ENCODE data around the gene SKI.

GRCh38 chr1:2324553-2325366 is 96.6 kb downstream of the SKI start:
- TF ChIP-seq CTCF (IDR thresholded peaks at IDR 0.05): no peak
- TF ChIP-seq POLR2A (IDR thresholded peaks at IDR 0.05): no peak
- TF ChIP-seq POLR2AphosphoS5 (IDR thresholded peaks at IDR 0.05; ENCODE audit: insufficient read depth in 1 of 2, low read depth in 1 of 2): no peak
